ENCODE measurements around the gene PLA2G1B.

PLA2G1B gene

DNA sequence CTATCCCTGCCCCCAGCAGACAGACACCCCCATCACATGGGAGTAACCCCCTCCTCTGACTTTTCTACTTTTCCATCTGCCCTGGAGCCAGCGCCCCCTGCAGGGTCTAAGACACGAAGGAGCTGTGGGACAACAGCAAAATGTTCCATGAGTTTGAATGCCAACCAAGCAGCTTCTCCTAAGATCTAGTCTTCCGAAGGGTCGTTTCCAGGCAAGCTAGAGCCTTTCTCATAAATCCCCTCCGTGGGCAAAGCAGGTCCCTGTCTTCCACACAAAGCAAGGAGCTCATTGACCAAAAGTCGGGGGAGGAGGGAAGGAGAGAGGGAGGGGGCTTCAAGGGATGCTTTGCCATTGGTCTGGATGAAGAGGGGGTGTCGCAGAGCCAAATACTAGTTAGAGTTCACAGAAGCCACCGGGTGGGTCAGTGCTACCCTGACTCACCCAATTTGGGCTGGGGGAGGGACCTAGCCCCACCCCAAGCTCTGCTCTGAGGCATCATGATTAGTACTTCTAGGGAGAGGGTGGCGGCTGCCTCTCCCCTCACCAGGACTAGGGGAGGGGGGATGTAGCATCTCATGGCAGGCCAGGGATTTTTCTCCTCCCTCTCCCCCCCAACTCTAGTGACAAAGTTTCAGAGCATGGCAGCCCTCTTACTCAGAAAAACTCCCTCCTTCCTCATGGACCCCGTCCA lies 39.8 kb upstream of the PLA2G1B start:
- TF ChIP-seq GABPA (IDR thresholded peaks at IDR 0.05; ENCODE audit: low read depth) (no peak), REST (IDR thresholded peaks at IDR 0.05; ENCODE audit: insufficient replicate concordance, low read depth) (no peak), POLR2AphosphoS5 (IDR thresholded peaks at IDR 0.05; ENCODE audit: low read depth) (no peak), SPI1 (IDR thresholded peaks at IDR 0.05; ENCODE audit: borderline replicate concordance, low read depth) (no peak)
- TF ChIP-seq, protein P1, sequence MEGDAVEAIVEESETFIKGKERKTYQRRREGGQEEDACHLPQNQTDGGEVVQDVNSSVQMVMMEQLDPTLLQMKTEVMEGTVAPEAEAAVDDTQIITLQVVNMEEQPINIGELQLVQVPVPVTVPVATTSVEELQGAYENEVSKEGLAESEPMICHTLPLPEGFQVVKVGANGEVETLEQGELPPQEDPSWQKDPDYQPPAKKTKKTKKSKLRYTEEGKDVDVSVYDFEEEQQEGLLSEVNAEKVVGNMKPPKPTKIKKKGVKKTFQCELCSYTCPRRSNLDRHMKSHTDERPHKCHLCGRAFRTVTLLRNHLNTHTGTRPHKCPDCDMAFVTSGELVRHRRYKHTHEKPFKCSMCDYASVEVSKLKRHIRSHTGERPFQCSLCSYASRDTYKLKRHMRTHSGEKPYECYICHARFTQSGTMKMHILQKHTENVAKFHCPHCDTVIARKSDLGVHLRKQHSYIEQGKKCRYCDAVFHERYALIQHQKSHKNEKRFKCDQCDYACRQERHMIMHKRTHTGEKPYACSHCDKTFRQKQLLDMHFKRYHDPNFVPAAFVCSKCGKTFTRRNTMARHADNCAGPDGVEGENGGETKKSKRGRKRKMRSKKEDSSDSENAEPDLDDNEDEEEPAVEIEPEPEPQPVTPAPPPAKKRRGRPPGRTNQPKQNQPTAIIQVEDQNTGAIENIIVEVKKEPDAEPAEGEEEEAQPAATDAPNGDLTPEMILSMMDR (IDR thresholded peaks at IDR 0.05; ENCODE audit: insufficient read depth, low read length), result no peak
- DNase-seq (ENCODE audit: low read depth in 1 of 2, low spot score in 1 of 2), result no peak
- no peak overlapping the region for H3K4me3 ChIP-seq (replicated peaks; ENCODE audit: insufficient read depth, low read length)
- H3K27ac ChIP-seq (replicated peaks), result no peak overlapping the region
- H3K27me3 ChIP-seq (ENCODE audit: insufficient read depth, poor library complexity, severe bottlenecking), result peaks cover 54% of the 10 kb centered on the region

GRCh38 chr12:120366845-120367232 lies 39.3 kb upstream of the PLA2G1B start:
- no peak for TF ChIP-seq REST (IDR thresholded peaks at IDR 0.05; ENCODE audit: insufficient replicate concordance, low read depth)
- TF ChIP-seq SPI1 (IDR thresholded peaks at IDR 0.05; ENCODE audit: borderline replicate concordance, low read depth), result no peak
- no peak for TF ChIP-seq POLR2AphosphoS5 (IDR thresholded peaks at IDR 0.05; ENCODE audit: low read depth)
- TF ChIP-seq, protein P1 (IDR thresholded peaks at IDR 0.05; ENCODE audit: insufficient read depth, low read length), result no peak
- TF ChIP-seq GABPA (IDR thresholded peaks at IDR 0.05; ENCODE audit: low read depth), result no peak
- H3K27ac ChIP-seq (replicated peaks), result no peak overlapping the region
- peaks cover 55% of the 10 kb centered on the region for H3K27me3 ChIP-seq (ENCODE audit: insufficient read depth, poor library complexity, severe bottlenecking)
- H3K4me3 ChIP-seq (replicated peaks; ENCODE audit: insufficient read depth, low read length), result no peak overlapping the region
- no peak for DNase-seq (ENCODE audit: low read depth in 1 of 2, low spot score in 1 of 2)

DNA sequence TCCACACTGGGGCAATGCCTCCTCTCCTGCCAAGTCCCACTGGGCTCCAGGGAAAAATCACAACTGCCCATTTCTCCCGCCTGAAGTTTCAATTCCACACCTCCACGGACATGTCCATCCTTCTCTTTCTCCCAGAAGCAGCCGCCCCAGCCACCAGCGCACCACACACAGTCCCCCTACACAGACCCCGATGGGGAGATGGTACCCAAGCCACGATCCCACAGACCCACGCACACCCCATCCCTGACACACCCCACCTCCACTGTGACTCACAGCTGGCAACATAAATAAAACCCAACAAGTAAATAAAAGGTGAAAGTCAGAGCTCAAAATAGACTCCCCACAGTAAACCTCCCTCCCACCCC lies 38.7 kb upstream of the PLA2G1B start:
- Histone ChIP-seq H3K4me3 (replicated peaks; ENCODE audit: insufficient read depth, low read length) (no peak overlapping the region), H3K27me3 (ENCODE audit: insufficient read depth, poor library complexity, severe bottlenecking) (peaks cover 52% of the 10 kb centered on the region), H3K27ac (replicated peaks) (no peak overlapping the region)
- no peak for DNase-seq (ENCODE audit: low read depth in 1 of 2, low spot score in 1 of 2)
- TF ChIP-seq POLR2AphosphoS5 (IDR thresholded peaks at IDR 0.05; ENCODE audit: low read depth) (no peak), SPI1 (IDR thresholded peaks at IDR 0.05; ENCODE audit: borderline replicate concordance, low read depth) (no peak), REST (IDR thresholded peaks at IDR 0.05; ENCODE audit: insufficient replicate concordance, low read depth) (no peak), GABPA (IDR thresholded peaks at IDR 0.05; ENCODE audit: low read depth) (no peak)
- TF ChIP-seq, protein P1 (IDR thresholded peaks at IDR 0.05; ENCODE audit: insufficient read depth, low read length), result no peak
